Head of caudate nucleus (tissue), 42 donors: ENCODE data around the gene UHRF1.

Experiments
- DNase-seq, 42 donors: peaks; one replicate each; pipeline versions ENCODE4 v3.0.0 to v3.0.0-alpha.2; 2020 to 2021; ENCODE audit warnings: mixed read lengths in 7 of 42
- intact Hi-C: fragments of 100-400 bp; cut with DNase I; formaldehyde crosslinking; loops from one replicate; pipeline ENCODE4 v1.15.0; 2022

The UHRF1 gene

DNA sequence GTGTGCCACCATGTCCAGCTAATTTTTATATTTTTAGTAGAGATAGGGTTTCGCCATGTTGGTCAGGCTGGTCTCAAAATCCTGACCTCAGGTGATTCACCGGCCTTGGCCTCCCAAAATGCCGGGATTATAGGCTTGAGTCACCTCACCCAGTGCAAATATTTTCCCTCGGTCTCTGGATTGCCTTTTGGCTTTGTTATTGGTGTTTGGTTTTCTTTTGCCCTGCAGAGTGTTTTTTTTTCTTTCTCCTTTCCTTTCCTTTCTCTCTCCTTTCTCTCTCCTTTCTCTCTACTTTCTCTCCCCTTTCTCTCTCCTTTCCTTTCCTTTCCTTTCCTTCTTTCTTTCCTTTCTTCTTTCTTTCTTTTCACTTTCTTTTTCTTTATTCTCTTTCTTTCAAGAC, 92.8 kb downstream of the UHRF1 start:
- intact Hi-C loops: no loop called here
- no peak for DNase-seq

DNA sequence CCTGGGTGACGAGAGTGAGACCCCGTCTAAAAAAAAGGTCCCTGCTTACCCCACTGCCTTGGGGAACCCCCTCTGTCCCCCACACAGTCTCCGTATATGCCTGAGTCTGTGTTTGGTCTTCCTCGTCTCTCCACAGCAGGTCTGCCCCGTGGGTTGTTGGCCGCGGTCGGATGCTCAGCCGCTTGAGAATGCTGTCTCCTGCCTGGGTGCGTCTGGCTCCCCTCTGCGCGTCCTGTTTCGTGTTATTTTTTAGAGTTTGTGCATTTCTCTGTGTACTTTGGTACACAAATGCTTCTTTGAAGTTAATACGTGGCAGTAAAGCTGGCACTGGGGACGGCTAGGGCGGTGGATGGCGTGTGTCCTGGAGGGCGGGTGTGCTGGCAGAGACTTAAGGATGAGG, 94.5 kb downstream of the UHRF1 start:
- DNase-seq: no peak
- intact Hi-C loops: no loop called here

DNA sequence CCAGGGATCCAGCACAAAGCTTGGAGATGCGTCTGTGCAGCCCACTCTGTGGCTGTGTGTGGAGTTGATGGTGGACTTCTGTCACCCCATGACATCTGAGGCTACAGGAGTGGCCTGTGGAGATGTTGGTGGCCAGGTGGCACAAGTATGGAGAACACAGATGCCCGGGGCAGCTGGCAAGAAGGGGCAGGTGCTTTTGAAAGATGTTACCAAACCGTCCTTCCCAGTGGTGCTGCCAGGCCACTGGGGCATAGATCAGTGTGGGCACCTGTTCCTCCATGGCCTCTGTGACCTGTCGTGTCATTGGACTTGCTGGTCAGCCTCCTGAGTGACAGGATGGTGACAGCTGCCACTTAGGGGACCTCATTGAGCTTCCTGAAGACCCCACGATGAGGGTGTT, 95.8 kb downstream of the UHRF1 start:
- intact Hi-C loops: no loop called here
- DNase-seq: no peak

DNA sequence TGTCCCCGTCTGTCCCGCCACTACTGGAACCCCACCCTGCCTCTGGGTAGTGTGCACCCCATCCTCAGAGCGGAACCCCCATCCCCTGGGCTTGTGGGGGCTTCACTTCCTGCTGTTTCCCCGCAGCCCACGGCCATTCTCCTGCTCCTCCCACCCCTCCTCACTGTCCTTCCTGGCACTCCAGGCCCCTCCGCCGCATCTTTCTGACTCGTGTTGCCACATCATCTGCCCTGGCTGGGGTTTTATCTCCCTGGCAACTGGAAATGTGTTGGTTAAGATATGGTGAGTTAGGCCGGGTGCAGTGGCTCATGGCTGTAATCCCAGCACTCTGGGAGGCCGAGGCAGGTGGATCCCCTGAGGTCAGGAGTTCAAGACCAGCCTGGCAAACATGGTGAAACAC, 96.9 kb downstream of the UHRF1 start:
- intact Hi-C loops: no loop called here
- no peak for DNase-seq

DNA sequence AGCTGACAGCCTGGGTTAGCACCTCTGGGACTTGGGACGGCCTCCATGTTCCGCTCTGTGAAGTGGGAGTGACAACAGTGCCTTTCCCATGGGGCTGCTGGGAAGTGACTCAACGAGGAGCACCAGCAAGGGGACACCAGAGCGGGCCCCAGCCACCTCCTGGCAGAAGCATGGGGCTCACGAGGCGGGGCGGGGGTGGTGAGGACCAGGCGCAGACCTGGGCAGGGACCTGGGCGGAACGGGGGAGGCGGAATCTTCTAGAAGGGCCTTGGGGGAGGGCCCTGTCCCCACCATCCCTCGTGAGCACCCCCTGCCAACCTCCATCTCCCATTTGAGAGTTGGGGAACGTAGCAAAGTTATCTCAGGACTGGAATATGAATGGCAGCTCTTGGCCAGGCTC, 97.5 kb downstream of the UHRF1 start:
- intact Hi-C loops: no loop called here
- DNase-seq: no peak
